Erythroblast (primary cell): ENCODE measurements around the gene FAM20A.

ENCODE experiments used
- GATA1 ChIP-seq: IDR thresholded peaks from 2 replicates; pipeline ENCODE4 v1.6.1; 2011; ENCODE audit warnings: low read depth, mild to moderate bottlenecking, control low read depth, low read length, moderate library complexity
- POLR2A ChIP-seq: IDR thresholded peaks from 2 replicates; pipeline ENCODE4 v1.6.1; 2011; ENCODE audit warnings: mild to moderate bottlenecking, low read length

GRCh38 chr17:68603656-68604055, 2.5 kb upstream of the FAM20A start:
- TF ChIP-seq POLR2A (no peak), GATA1 (no peak)
